Liver (tissue), 3 donors: ENCODE results near the gene PRODH.

ENCODE experiments used
- EGR1 ChIP-seq, 2 donors: IDR thresholded peaks; 2 replicates each; pipeline ENCODE4 v1.6.1; 2016 to 2018; ENCODE audit warnings: antibody characterized with exemption in 2 of 2, low read depth in 2 of 2
- FOXA1 ChIP-seq: IDR thresholded peaks from 2 replicates; pipeline ENCODE4 v1.6.1; 2016; ENCODE audit warnings: antibody characterized with exemption
- GABPA ChIP-seq, 2 donors: IDR thresholded peaks in 1 of 2; conservative IDR thresholded peaks in 1 of 2; 2 replicates each; pipeline ENCODE4 v1.6.1; 2016; ENCODE audit warnings: antibody characterized with exemption in 2 of 2, mild to moderate bottlenecking in 1 of 2, moderate library complexity in 1 of 2
- JUND ChIP-seq, 2 donors: IDR thresholded peaks; 2 replicates each; pipeline ENCODE4 v1.6.1; 2016; ENCODE audit warnings: antibody characterized with exemption in 2 of 2
- RAD21 ChIP-seq, 2 donors: IDR thresholded peaks; 2 replicates each; pipeline ENCODE4 v1.6.1; 2016; ENCODE audit warnings: antibody characterized with exemption in 2 of 2, mild to moderate bottlenecking in 2 of 2
- TAF1 ChIP-seq: conservative IDR thresholded peaks from 2 replicates; pipeline ENCODE4 v1.6.1; 2016; ENCODE audit warnings: antibody characterized with exemption, mild to moderate bottlenecking
- YY1 ChIP-seq: IDR thresholded peaks from 2 replicates; pipeline ENCODE4 v1.6.1; 2016; ENCODE audit warnings: antibody characterized with exemption, mild to moderate bottlenecking
- TF ChIP-seq, protein P1 (sequence below): fragments of 150-350 bp; IDR thresholded peaks from 2 replicates; pipeline ENCODE4 v1.5.1; 2017; ENCODE audit warnings: improper control_type of control experiment, low read depth, low read length; ENCODE audit not compliant: missing input control
- TF ChIP-seq, protein P2 (sequence below): IDR thresholded peaks from 2 replicates; pipeline ENCODE4 v1.6.1; 2016; ENCODE audit warnings: antibody characterized with exemption
- TF ChIP-seq, protein P3 (sequence below): IDR thresholded peaks from 2 replicates; pipeline ENCODE4 v1.6.1; 2016; ENCODE audit warnings: antibody characterized with exemption
- TF ChIP-seq, protein P4 (sequence below): IDR thresholded peaks from 2 replicates; pipeline ENCODE4 v1.6.1; 2016; ENCODE audit warnings: antibody characterized with exemption, mild to moderate bottlenecking
- TF ChIP-seq, protein P5 (sequence below): IDR thresholded peaks from 2 replicates; pipeline ENCODE4 v1.6.1; 2016; ENCODE audit warnings: antibody characterized with exemption
- donor health status: healthy.
- donor health status: healthy.

DNA sequence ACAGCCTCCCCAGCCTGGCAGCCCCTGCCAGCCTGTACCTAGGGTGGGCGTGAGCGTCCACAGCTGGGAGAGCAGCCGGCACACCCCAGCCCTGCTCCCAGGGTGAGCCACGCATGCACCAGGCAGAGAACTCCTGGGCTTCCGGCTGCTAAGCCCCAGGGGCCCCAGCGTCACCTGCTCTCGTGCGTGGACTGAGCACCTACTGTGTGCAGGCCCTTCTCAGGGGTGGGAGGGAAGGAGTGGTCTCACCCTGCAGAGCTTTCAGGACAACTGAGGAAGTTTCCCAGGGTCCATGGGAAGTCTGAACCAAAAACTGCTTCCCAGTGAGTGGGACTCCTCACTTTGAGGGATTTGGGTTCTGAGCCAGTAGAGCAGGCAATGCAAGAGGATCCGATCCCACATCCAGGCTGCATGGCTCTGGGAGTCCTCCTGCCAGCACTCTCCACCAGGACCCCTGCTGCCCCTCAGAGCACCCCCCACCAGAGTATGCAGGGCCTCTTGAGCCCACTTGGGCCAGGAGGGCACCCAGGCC lies 47.1 kb upstream of the PRODH start:
- TF ChIP-seq, protein P1, sequence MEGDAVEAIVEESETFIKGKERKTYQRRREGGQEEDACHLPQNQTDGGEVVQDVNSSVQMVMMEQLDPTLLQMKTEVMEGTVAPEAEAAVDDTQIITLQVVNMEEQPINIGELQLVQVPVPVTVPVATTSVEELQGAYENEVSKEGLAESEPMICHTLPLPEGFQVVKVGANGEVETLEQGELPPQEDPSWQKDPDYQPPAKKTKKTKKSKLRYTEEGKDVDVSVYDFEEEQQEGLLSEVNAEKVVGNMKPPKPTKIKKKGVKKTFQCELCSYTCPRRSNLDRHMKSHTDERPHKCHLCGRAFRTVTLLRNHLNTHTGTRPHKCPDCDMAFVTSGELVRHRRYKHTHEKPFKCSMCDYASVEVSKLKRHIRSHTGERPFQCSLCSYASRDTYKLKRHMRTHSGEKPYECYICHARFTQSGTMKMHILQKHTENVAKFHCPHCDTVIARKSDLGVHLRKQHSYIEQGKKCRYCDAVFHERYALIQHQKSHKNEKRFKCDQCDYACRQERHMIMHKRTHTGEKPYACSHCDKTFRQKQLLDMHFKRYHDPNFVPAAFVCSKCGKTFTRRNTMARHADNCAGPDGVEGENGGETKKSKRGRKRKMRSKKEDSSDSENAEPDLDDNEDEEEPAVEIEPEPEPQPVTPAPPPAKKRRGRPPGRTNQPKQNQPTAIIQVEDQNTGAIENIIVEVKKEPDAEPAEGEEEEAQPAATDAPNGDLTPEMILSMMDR, result no peak
- TF ChIP-seq, protein P2, sequence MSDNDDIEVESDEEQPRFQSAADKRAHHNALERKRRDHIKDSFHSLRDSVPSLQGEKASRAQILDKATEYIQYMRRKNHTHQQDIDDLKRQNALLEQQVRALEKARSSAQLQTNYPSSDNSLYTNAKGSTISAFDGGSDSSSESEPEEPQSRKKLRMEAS, result no peak
- TF ChIP-seq, protein P3, sequence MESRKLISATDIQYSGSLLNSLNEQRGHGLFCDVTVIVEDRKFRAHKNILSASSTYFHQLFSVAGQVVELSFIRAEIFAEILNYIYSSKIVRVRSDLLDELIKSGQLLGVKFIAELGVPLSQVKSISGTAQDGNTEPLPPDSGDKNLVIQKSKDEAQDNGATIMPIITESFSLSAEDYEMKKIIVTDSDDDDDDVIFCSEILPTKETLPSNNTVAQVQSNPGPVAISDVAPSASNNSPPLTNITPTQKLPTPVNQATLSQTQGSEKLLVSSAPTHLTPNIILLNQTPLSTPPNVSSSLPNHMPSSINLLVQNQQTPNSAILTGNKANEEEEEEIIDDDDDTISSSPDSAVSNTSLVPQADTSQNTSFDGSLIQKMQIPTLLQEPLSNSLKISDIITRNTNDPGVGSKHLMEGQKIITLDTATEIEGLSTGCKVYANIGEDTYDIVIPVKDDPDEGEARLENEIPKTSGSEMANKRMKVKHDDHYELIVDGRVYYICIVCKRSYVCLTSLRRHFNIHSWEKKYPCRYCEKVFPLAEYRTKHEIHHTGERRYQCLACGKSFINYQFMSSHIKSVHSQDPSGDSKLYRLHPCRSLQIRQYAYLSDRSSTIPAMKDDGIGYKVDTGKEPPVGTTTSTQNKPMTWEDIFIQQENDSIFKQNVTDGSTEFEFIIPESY, result no peak
- TF ChIP-seq GABPA (IDR thresholded peaks at IDR 0.05 in 1 of 2, conservative IDR thresholded peaks at IDR 0.05 in 1 of 2) (no peak), TAF1 (no peak), RAD21 (IDR thresholded peaks at IDR 0.05) (no peak), YY1 (no peak), JUND (IDR thresholded peaks at IDR 0.05) (no peak), EGR1 (IDR thresholded peaks at IDR 0.05; ENCODE audit: low read depth in 2 of 2) (no peak), FOXA1 (no peak)
- TF ChIP-seq, protein P4, sequence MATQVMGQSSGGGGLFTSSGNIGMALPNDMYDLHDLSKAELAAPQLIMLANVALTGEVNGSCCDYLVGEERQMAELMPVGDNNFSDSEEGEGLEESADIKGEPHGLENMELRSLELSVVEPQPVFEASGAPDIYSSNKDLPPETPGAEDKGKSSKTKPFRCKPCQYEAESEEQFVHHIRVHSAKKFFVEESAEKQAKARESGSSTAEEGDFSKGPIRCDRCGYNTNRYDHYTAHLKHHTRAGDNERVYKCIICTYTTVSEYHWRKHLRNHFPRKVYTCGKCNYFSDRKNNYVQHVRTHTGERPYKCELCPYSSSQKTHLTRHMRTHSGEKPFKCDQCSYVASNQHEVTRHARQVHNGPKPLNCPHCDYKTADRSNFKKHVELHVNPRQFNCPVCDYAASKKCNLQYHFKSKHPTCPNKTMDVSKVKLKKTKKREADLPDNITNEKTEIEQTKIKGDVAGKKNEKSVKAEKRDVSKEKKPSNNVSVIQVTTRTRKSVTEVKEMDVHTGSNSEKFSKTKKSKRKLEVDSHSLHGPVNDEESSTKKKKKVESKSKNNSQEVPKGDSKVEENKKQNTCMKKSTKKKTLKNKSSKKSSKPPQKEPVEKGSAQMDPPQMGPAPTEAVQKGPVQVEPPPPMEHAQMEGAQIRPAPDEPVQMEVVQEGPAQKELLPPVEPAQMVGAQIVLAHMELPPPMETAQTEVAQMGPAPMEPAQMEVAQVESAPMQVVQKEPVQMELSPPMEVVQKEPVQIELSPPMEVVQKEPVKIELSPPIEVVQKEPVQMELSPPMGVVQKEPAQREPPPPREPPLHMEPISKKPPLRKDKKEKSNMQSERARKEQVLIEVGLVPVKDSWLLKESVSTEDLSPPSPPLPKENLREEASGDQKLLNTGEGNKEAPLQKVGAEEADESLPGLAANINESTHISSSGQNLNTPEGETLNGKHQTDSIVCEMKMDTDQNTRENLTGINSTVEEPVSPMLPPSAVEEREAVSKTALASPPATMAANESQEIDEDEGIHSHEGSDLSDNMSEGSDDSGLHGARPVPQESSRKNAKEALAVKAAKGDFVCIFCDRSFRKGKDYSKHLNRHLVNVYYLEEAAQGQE, result no peak
- TF ChIP-seq, protein P5, sequence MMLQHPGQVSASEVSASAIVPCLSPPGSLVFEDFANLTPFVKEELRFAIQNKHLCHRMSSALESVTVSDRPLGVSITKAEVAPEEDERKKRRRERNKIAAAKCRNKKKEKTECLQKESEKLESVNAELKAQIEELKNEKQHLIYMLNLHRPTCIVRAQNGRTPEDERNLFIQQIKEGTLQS, result no peak
